GM12801 (cell line): ENCODE data around the gene BORA.

Experiments used
- CTCF ChIP-seq: IDR thresholded peaks from one replicate; pipeline ENCODE4 v1.5.1; 2011; ENCODE audit warnings: control low read depth; ENCODE audit not compliant: insufficient read length; ENCODE audit errors: extremely low read depth

Gene BORA

GRCh38 chr13:72727417-72728289 is at the start of gene BORA, which contains the start of gene MZT1:
BORA (plus strand) TSS chr13:72727923; CDS start chr13:72728941, 1,018 bp downstream.
MZT1 (minus strand) TSS chr13:72727629; CDS start chr13:72727602, 27 bp downstream.
- TF ChIP-seq CTCF = no peak

GRCh38 chr13:72678312-72678711 is 49.4 kb upstream of the BORA start:
- no peak for TF ChIP-seq CTCF

GRCh38 chr13:72680353-72680752 is 47.4 kb upstream of the BORA start:
- no peak for TF ChIP-seq CTCF

- TF ChIP-seq CTCF = no peak
Measured at GRCh38 chr13:72686766-72687165, 41.0 kb upstream of the BORA start.

GRCh38 chr13:72689181-72689696 is 38.5 kb upstream of the BORA start:
- TF ChIP-seq CTCF = no peak

- no peak for TF ChIP-seq CTCF
Measured at GRCh38 chr13:72692884-72693514, 34.7 kb upstream of the BORA start.

- TF ChIP-seq CTCF = no peak
Measured at GRCh38 chr13:72693832-72694231, 33.9 kb upstream of the BORA start.
